Measurements from ENCODE around the gene CALML5.

Gene CALML5

DNA sequence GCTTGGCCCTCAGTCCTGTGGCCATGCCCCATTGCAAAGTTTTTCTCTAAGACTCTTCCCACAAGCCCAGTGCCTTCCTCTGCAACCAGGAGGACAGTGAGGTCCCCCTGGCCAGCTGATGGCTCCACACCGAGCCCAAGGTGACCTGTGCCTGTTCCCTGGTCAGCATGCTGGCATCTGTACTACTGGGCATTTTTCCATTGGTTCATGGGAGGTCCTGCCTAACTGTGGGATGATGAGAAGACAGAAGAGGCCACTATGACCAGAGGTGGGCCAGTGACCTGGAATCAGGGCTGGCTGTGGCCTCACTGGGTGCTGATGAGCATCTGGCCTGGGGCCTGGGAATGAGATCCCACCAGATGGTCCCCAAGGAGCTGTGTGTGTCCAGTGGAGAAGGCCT is 45.6 kb upstream of the CALML5 start:
- TF ChIP-seq CTCF (IDR thresholded peaks at IDR 0.05; ENCODE audit: low read depth, low read length, missing control alignments): no peak
- no peak for DNase-seq (ENCODE audit: extremely low read depth, low read depth)
- H3K4me3 ChIP-seq (replicated peaks; ENCODE audit: low read depth, low read length): no peak overlapping the region

DNA sequence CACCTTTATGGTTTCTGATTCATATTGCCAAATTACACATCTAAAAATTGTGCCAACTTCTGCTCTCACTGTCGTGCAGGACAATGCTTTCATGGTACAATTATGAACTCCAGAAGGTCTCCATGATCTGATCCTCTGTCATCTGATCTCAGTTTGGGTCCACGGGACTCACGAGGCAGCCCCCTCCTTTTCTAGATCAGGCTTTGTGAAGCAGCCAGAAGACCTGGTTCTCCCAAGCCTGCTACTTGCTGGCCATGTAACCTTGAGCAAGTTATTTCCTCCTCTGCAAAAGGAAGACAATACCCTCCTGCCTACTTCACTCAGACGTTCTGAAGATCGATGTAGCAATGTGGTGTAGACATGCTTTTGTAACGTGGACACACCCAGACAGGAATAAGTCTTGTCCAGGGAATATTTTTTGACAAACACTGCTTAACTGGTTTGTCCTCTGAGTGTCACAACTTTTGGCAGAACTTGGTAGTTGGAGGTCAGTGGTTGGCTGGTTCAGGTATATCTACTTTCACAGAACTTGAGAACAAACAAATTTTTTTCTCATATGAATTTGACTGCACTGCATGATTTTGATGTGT is 44.9 kb upstream of the CALML5 start:
- H3K4me3 ChIP-seq (replicated peaks; ENCODE audit: low read depth, low read length): no peak overlapping the region
- no peak for DNase-seq (ENCODE audit: extremely low read depth, low read depth)
- no peak for TF ChIP-seq CTCF (IDR thresholded peaks at IDR 0.05; ENCODE audit: low read depth, low read length, missing control alignments)

GRCh38 chr10:5543623-5544022 is 44.3 kb upstream of the CALML5 start:
- DNase-seq (ENCODE audit: extremely low read depth, low read depth): no peak
- H3K4me3 ChIP-seq (replicated peaks; ENCODE audit: low read depth, low read length): no peak overlapping the region
- TF ChIP-seq CTCF (IDR thresholded peaks at IDR 0.05; ENCODE audit: low read depth, low read length, missing control alignments): no peak

DNA sequence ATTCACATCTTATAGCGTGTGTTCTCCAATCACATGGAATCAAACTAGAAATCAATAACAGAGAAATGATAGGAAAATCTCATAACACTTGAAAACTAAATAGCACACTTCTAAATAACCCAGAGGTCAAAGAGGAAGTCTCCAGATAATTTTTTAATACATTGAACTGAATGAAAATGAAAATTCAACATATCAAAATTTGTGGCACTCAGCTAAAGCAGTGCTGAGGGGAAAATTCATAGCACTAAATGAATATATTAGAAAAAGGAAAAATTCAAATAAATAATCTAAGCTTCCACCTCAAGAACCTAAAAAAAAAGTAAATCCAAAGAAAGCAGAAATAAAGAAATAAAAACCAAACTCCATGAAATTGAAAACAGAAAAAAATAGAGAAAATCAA is 42.7 kb upstream of the CALML5 start:
- no peak for TF ChIP-seq CTCF (IDR thresholded peaks at IDR 0.05; ENCODE audit: low read depth, low read length, missing control alignments)
- DNase-seq (ENCODE audit: extremely low read depth, low read depth): no peak

DNA sequence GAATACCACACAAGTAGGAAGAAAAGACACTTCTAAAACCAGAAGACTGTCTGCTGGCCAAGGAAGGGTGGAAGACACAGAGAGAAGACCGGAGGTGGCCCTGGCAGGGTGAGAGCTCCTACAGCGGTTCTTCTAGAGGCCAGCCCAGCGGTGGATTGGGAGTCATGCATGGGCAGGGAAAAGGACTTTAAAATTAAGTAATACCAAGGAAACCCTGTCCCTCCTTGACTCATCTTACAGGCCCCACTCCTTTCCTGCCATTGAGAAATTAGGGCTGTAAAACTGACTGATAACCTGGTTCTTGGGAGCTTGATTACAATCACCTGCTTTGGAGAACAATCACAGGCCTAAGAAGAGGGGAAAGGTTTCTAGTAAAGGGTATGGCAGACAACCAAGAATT is 41.5 kb upstream of the CALML5 start:
- DNase-seq (ENCODE audit: extremely low read depth, low read depth): no peak
- TF ChIP-seq CTCF (IDR thresholded peaks at IDR 0.05; ENCODE audit: low read depth, low read length, missing control alignments): no peak
- H3K4me3 ChIP-seq (replicated peaks; ENCODE audit: low read depth, low read length): no peak overlapping the region

More for the DNA sequence above, 42.7 kb upstream of the CALML5 start:
- no peak overlapping the region for H3K4me3 ChIP-seq (replicated peaks; ENCODE audit: low read depth, low read length)

GRCh38 chr10:5540080-5540479 is 40.7 kb upstream of the CALML5 start:
- DNase-seq (ENCODE audit: extremely low read depth, low read depth): no peak
- H3K4me3 ChIP-seq (replicated peaks; ENCODE audit: low read depth, low read length): no peak overlapping the region
- no peak for TF ChIP-seq CTCF (IDR thresholded peaks at IDR 0.05; ENCODE audit: low read depth, low read length, missing control alignments)
